Measurements from ENCODE around the gene PACC1.
A peak's percentile ranks its signal among the peaks of the same experiment; 100 is the strongest.
"Not testable (repeated sequence)": the region's sequence is repeated elsewhere in the genome, so short reads cannot be mapped to it uniquely, and the experiment has no call there.

The PACC1 gene

GRCh38 chr1:212344905-212345304 is 69.8 kb downstream of the PACC1 start:
- no peak for TF ChIP-seq CTCF (IDR thresholded peaks at IDR 0.05; ENCODE audit: low read depth, low read length)
- no peak overlapping the region for H3K4me3 ChIP-seq (replicated peaks in 1 of 2; ENCODE audit: low read depth in 2 of 2, low read length in 2 of 2)
- DNase-seq (ENCODE audit: low read depth in 2 of 2), result no peak

GRCh38 chr1:212341090-212341489 is 73.6 kb downstream of the PACC1 start:
- no peak overlapping the region for H3K4me3 ChIP-seq (replicated peaks in 1 of 2; ENCODE audit: low read depth in 2 of 2, low read length in 2 of 2)
- TF ChIP-seq CTCF (IDR thresholded peaks at IDR 0.05; ENCODE audit: low read depth, low read length), result no peak
- no peak for DNase-seq (ENCODE audit: low read depth in 2 of 2)

- no peak for DNase-seq (ENCODE audit: low read depth in 2 of 2)
- no peak for TF ChIP-seq CTCF (IDR thresholded peaks at IDR 0.05; ENCODE audit: low read depth, low read length)
- H3K4me3 ChIP-seq (replicated peaks in 1 of 2; ENCODE audit: low read depth in 2 of 2, low read length in 2 of 2), result no peak overlapping the region
Observed at GRCh38 chr1:212329105-212329504, 85.6 kb downstream of the PACC1 start.

GRCh38 chr1:212328248-212328647 is 86.4 kb downstream of the PACC1 start:
- TF ChIP-seq CTCF (IDR thresholded peaks at IDR 0.05; ENCODE audit: low read depth, low read length), result no peak
- no peak overlapping the region for H3K4me3 ChIP-seq (replicated peaks in 1 of 2; ENCODE audit: low read depth in 2 of 2, low read length in 2 of 2)
- DNase-seq (ENCODE audit: low read depth in 2 of 2), result peak; percentile 4 to 45

- DNase-seq (ENCODE audit: low read depth in 2 of 2), result no peak
- TF ChIP-seq CTCF (IDR thresholded peaks at IDR 0.05; ENCODE audit: low read depth, low read length), result no peak
- H3K4me3 ChIP-seq (replicated peaks in 1 of 2; ENCODE audit: low read depth in 2 of 2, low read length in 2 of 2), result no peak overlapping the region
Observed at GRCh38 chr1:212326541-212326940, 88.1 kb downstream of the PACC1 start.

GRCh38 chr1:212323066-212323465 is 91.6 kb downstream of the PACC1 start:
- no peak for TF ChIP-seq CTCF (IDR thresholded peaks at IDR 0.05; ENCODE audit: low read depth, low read length)
- DNase-seq (ENCODE audit: low read depth in 2 of 2), result no peak
- no peak overlapping the region for H3K4me3 ChIP-seq (replicated peaks in 1 of 2; ENCODE audit: low read depth in 2 of 2, low read length in 2 of 2)

- DNase-seq (ENCODE audit: low read depth in 2 of 2); H3K4me3 ChIP-seq (replicated peaks in 1 of 2; ENCODE audit: low read depth in 2 of 2, low read length in 2 of 2): not testable (repeated sequence)
Observed at GRCh38 chr1:212321031-212321430, 93.7 kb downstream of the PACC1 start.

Data from cardiac fibroblast (primary cell).